GM08714 (cell line): ENCODE results near the gene P2RX6.
"Not testable (repeated sequence)": the region's sequence is repeated elsewhere in the genome, so short reads cannot be mapped to it uniquely, and the experiment has no call there.

Experiments used
- H3K4me3 ChIP-seq: fragments of 200-500 bp; sonication (Bioruptor generic); 2 replicates; pipeline ENCODE4 v1.5.1; 2014; ENCODE audit warnings: mild to moderate bottlenecking, low read length, inconsistent platforms
- ZNF274 ChIP-seq: IDR thresholded peaks from 2 replicates; pipeline ENCODE4 v1.6.1; 2012; ENCODE audit warnings: mild to moderate bottlenecking, low read depth, low read length

Gene P2RX6

DNA sequence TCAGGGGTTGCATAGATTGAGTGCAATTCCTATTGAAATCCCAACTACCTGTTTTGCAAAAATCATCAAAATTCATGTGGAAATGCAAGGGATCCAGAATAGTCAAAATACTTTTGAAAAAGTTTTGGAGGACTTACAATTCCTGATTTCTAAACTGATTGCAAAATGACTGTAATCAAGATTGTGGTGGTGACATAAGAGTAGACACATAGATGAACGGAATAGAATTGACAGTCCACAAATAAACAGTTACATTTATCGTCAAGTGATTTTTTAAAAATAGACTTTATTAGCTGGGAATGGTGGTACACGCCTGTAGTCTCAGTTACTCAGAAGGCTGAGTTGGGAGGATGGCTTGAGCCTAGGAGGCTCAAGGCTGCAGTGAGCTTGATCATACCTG lies 20.0 kb downstream of the P2RX6 start:
- H3K4me3 ChIP-seq: no peak overlapping the region
- no peak for TF ChIP-seq ZNF274

DNA sequence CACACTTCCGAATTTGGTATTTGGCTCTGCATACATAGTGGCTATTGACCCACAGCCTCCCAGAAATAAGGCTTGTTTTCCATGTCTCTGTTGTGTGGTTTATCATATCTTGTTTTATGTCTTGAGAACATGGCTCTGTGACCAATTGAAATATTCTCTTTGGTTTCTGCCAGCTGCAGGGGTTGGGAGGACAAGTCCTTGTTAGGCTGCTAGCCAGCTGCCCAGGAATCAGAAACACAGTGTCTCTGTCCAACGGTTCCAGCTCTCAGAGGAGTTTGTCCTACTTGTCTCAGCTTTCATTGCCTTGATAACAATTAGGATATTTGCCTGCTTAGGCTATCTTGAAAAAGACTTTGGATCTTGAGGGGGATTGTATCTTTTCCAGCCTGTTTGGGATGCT lies 23.4 kb downstream of the P2RX6 start:
- no peak for TF ChIP-seq ZNF274
- no peak overlapping the region for H3K4me3 ChIP-seq

DNA sequence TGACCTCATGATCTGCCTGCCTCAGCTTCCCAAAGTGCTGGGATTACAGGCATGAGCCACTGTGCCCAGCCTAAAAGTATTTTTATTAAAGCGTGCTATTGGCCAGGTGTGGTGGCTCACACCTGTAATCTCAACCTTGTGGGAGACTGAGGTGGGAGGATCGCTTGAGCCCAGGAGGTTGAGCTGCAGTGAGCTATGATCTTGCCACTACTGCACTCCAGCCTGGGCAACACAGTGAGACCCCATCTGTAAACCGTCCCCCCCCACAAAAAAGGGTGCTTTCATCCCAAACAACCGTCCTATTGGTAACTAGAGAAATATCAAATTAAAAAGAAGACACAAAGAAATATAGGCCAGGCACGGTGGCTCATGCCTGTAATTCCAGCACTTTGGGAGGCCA lies 24.2 kb downstream of the P2RX6 start:
- not testable (repeated sequence) for H3K4me3 ChIP-seq

DNA sequence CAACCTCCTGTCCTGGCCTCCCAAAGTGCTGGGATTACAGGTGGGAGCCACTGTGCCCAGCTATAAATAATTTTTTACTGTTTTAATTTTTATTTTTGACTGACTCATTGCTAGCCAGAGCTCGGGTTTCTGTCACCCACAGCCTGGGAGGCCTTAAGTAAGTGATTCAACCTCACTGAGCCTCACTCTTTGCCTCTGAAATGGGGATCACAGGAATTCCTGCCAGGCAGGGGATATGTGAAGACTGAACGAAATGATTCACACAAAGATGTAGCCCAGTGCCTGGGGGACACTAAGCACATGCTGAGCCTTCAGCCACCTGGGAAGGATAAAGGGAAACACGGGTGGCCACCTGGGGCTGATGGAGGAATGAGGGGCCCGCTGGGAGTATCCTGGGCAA lies 27.0 kb downstream of the P2RX6 start:
- TF ChIP-seq ZNF274: no peak

DNA sequence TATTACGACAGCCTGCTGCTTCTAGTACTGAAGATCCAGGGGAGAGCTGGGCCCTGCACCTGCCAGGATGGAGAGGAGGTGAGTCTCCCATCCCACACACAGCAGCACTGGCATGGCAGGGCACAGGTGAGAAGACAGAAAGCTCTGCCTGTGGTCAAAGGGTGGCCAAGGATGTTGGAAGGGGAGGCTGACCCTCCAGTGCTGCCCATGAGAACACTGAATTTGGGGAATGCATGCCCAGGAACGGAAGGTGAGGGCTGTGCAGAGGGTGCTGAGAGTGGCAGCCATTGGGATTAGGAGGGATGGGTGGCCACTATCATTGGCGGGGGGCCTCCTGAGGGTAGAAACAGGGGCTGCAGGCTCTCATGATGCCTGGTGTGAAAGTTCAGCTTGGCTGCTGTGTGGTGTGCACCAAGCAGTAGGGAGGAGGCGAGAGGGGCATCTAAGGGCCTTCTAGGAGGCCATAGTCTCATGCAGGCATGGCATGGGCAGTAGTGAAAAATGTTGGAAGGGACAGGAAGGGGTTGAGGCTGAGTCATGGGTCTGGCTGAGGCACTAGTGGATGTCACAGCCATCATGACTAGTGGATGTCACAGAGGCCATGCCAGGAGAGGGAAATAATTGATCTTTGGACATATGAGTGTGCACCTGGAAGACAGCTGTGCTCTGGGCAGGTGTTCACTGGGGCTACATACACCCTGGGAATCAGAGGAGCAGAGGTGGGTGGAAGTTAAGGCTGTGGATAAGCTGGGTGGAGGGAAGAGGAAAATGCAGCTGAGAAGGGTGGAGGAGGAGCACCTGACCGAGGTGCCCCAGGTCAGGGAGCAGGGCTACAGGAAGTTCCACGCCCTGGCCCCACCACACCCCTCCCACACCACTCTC lies 28.3 kb downstream of the P2RX6 start:
- TF ChIP-seq ZNF274: no peak
- H3K4me3 ChIP-seq: no peak overlapping the region

More for the DNA sequence above, 27.0 kb downstream of the P2RX6 start:
- H3K4me3 ChIP-seq: no peak overlapping the region

DNA sequence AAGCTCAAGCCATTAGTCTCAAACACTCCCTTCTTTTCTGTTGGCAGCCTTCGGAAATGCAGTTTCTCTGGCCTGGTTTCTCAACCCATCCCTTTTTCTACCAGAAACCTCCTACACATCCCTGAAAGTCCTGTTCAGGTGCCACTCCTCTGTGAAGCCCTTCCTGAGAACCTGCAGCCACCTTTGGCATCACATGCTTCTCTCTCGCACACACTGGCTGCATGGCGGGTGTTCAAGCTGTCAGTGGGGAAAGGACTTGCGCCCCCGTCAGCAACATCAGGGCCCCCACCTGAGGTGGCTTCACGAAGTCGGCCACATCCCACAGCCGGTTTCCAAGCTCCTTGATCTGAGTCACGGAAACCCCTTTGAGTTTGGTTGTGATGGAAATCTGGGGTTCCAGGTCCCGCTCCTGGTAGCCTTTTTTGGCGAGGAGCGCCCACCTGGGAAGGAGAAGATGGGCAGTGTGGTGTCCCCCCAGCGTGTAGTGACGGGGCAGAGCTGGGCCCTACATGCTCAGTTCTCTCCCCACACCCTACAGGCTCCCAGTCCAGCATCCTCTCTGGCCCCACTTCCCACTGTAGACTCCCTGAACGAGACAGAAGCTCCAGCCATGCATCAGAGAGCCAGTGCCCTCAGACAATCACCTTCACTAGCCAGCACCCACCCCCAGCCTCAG lies 29.0 kb downstream of the P2RX6 start:
- no peak for TF ChIP-seq ZNF274
- no peak overlapping the region for H3K4me3 ChIP-seq

DNA sequence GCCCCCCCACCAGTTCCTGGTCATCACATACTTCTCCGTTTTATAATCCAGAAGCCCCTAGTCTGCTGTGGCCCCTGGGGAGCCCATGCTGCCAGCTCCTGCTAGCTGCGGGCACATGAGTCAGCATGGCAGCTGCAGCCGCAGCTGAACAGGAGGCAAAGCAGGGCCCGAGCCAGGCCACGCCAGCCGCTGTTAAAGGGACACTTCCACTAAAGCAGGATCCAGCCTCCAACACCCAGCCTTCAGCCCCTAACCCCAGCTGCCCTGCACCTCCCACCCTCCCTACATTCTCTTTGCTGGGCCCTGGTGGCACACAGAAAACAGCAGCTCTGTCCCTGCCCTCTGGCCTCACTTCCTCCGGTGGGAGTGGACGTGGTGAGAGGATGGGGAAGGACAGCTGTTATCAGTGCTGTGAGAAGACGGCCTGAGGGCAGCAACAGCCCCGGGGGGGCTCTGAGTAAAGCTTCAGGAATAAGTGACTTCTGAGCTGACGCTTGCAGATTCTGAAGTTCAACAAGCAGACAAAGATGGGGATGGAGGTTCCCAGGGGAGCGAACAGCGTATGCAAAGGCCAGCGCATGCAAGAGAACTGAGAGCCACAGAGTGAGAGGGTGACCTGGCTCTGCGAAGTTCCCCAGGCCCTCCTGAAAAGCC lies 30.1 kb downstream of the P2RX6 start:
- no peak overlapping the region for H3K4me3 ChIP-seq
- no peak for TF ChIP-seq ZNF274

DNA sequence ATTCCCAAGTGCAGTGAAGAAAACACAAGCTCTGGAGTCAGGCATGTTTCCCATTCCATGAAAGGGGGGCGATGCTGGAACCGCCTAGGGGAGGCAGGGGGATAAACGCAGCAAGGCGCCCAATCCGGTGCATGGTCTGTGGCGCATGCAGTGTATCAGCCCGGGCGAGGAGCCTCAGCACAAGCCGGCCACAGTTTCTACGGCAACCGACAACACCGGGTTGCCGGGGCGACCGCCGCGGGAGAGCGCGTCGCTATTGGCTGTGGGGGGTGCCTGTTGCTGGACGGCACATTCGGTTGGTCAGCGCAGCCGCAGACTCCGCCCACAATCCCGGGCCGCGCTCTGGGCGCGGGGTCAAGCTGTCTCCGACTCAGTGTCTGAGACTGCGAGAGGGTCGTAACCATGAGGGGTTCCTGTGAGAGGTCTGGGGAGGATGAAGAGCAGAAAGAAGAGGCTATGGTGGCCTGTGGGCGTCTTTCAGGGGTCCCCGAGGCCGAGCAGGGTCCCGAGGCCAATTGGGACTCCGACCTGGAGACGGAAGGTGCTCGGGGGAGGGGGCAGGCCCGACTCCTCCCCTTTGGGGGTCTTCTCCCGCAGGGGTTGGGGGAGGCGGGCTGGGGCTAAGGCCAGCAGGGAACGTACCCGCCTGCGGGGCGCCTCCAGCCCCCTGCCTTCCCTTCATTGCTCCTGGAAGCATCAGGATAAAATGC lies 30.8 kb downstream of the P2RX6 start, which contains the start of gene LRRC74B:
Gene LRRC74B (plus strand): TSS at position 362 of the 710 bp plus-strand sequence. CDS start 41 bp downstream, at position 403.
- H3K4me3 ChIP-seq: no peak within 1 kb of the TSS; the same call in 1 of the 2 replicates
- TF ChIP-seq ZNF274: no peak

DNA sequence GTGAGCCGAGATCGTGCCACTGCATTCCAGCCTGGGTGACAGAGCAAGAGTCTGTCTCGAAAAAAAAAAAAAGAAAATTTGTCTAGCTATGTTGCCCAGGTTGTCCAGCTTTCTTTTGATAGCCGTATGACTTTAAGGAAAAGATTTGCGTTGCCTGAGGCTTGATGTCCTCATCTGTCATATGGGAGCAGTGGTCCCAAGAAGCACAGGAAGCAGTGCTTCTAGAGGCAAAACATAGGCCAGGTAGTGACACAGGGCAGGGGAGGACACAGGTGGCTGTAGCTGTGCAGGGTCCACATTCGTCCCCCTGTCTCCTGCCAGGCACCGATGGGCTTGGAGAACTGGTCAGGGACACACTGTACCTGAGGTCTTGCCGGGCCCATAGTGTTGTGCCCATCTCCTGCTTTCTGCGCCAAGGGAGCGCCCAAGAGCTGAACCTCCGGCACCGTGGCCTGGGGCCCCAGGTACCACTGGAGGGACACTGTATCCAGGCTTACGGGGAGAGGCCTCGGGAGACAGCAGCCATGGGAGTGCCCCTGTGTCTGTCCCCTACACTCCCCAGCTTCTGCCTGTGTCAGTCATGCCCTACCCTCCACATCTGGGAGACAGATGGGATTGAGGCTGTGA lies 32.2 kb downstream of the P2RX6 start:
- TF ChIP-seq ZNF274: no peak
- H3K4me3 ChIP-seq: no peak overlapping the region

DNA sequence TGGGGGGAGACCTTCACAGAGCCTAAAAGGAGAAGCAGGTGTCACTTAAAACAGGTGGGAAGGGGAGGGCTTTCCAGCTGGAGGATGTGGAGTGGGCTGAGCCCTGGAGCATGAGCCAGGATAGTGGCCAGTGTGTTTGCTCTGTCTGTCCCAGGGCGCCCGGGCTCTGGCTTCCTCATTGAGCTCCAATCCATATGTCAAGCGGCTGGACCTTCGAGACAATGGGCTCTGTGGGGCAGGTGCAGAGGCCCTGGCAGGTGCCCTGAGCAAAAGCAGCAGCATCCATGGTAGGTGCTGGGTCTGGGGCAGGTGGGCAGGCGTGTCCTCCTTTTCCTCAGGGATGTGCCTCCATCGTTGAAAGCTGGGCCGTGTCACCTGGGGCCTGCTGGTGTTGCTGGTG lies 32.8 kb downstream of the P2RX6 start:
- TF ChIP-seq ZNF274: no peak

DNA sequence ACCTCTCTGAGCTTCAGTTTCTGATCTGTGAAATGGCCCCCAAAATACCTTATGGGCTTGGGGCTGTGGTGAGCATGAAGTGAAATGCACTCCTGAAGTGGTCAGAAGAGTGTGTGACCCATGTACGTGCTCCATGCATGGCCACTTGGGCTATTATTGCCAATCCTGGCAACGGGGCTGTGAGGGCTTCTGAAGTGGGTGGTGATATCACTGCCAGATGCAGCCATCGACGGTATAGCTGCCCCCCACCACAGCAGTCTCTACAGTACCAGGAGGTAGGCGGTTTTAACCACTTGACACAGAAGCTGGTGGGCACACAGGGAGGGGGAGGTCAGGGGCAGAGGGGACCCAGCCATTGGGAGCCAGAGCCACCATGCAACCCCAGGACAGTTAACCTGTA lies 33.5 kb downstream of the P2RX6 start:
- not testable (repeated sequence) for H3K4me3 ChIP-seq

More for the DNA sequence above, 32.8 kb downstream of the P2RX6 start:
- no peak overlapping the region for H3K4me3 ChIP-seq

DNA sequence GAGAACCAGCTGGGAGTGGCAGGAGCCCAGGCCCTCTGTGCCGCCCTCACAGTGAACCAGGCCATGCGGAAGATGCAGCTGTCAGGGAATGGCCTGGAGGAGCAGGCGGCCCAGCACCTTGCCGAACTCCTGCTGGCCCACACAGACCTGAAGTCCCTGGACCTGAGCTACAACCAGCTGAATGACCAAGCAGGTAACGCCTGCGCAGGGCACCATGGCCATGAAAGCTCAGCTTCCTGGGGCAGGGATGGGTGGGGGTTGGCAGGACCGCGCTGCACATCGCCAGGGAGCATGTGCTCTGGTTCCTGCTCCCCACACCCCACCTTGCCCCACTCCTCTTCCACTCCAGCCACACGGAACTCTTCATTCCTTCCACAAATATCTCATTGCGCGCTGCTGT lies 34.0 kb downstream of the P2RX6 start:
- not testable (repeated sequence) for H3K4me3 ChIP-seq

DNA sequence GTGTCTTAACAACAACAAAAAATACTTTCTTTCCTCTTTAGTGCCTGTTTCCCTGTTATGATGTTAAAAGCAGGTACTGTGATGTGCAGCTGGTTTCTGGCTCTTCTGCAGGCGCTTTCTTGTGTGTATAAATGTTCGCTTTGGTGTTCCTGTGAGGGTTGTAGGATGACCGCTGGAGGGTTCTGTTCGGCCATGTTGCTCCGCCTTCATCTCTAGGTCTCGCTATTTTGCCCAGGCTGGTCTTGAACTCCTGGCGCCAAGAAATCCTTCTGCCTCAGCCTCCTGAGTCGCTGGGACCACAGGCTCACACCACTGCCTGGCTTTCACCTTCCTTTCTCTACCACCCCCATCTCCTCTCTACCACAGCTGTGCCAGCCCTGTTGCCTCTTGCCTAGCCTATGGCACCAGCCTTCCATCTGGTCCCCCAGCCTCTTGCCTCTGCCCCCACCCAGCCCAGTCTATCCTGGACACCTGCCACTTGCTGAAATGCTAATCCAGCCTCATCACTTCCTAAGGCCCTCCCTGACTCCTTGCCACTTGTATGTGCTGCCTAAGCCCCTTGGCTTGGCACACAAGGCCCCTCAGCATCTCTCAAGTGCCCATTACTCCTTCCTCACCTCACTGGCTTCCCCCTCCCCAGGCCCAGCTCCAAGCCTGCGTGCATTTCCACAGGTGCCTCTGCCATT lies 36.3 kb downstream of the P2RX6 start:
- TF ChIP-seq ZNF274: no peak
- no peak overlapping the region for H3K4me3 ChIP-seq

DNA sequence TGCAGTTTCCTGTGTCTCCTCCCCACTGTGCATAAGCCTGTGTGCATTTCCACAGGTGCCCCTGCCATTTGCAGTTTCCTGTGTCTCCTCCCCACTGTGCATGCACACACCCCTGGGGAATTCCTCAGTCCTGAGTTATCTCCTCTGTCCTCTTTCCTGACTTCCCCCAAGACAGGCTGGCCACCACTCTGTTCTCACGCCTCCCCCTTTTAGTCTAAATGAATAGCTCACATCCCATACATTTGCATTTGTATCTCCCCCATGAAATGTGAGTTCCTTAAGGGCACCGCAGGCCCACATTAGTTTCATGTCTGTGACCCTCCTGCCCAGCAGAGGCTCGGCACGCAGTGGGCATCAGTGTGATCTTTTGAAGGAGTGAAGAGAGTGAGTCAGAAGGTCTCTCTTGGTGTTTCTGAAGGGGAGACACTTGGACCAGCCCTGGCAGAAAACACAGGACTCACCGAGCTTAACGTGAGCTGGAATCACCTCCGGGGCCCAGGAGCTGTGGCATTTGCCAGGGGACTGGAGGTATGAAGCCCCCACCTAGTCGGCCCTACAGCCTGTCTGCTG lies 37.0 kb downstream of the P2RX6 start:
- no peak for TF ChIP-seq ZNF274
- no peak overlapping the region for H3K4me3 ChIP-seq
